Lung (tissue), 12 donors: ENCODE measurements around the gene ELOVL5. TPM values are rescaled to one million over a fixed set of nuclear protein-coding genes. Genes with fewer than 3 reads are reported as not detected.
"Not testable (repeated sequence)": the region's sequence is repeated elsewhere in the genome, so short reads cannot be mapped to it uniquely, and the experiment has no call there.

Experiments
- ATAC-seq: fragments of 200-7000 bp; cut with Tn5 transposase; one replicate; pipeline ENCODE4 v1.9.1; 2020; ENCODE audit warnings: moderate number of reproducible peaks; ENCODE audit not compliant: insufficient read depth, low FRiP score
- DNase-seq, 3 donors: peaks; one replicate each; pipeline ENCODE4 v3.0.0-alpha.2; 2013 to 2017
- H3K27ac ChIP-seq, 2 donors: one replicate each; pipeline ENCODE4 v1.5.1; 2013; ENCODE audit warnings: mild to moderate bottlenecking in 2 of 2, moderate library complexity in 2 of 2, control low read depth in 1 of 2, inconsistent platforms in 1 of 2, low read depth in 1 of 2, low read length in 1 of 2
- H3K27me3 ChIP-seq, 3 donors: one replicate each; pipeline ENCODE4 v1.5.1; 2013; ENCODE audit warnings: low read length in 2 of 3; ENCODE audit not compliant: control insufficient read depth in 3 of 3, insufficient read depth in 3 of 3
- H3K36me3 ChIP-seq, 4 donors: one replicate each; pipeline ENCODE4 v1.5.1; 2013; ENCODE audit warnings: low read length in 4 of 4, mild to moderate bottlenecking in 1 of 4, moderate library complexity in 1 of 4; ENCODE audit not compliant: control insufficient read depth in 4 of 4, insufficient read depth in 4 of 4
- H3K4me1 ChIP-seq, 5 donors: one replicate each; pipeline ENCODE4 v1.5.1; 2013; ENCODE audit warnings: low read length in 5 of 5, mild to moderate bottlenecking in 2 of 5, moderate library complexity in 1 of 5; ENCODE audit not compliant: control insufficient read depth in 5 of 5, insufficient read depth in 5 of 5
- H3K4me3 ChIP-seq: one replicate; pipeline ENCODE4 v1.5.1; 2013; ENCODE audit warnings: mild to moderate bottlenecking, control low read depth, moderate library complexity
- H3K9ac ChIP-seq, 2 donors: one replicate each; pipeline ENCODE4 v1.5.1; 2013; ENCODE audit warnings: low read length in 2 of 2, control low read depth in 1 of 2; ENCODE audit not compliant: insufficient read depth in 1 of 2
- H3K9me3 ChIP-seq, 4 donors: one replicate each; pipeline ENCODE4 v1.5.1; 2013; ENCODE audit warnings: low read length in 3 of 4, mild to moderate bottlenecking in 1 of 4, moderate library complexity in 1 of 4; ENCODE audit not compliant: control insufficient read depth in 4 of 4, insufficient read depth in 3 of 4
- CTCF ChIP-seq: IDR thresholded peaks from 2 replicates; pipeline ENCODE4 v1.5.1; 2012; ENCODE audit warnings: mild to moderate bottlenecking; ENCODE audit errors: control extremely low read depth, extremely low read depth
- WGBS, 2 donors: extraction: QIAGEN DNeasy Blood & Tissue Kit; methylation state at CpG; one replicate each; pipeline ENCODE4 v1.1.7; 2013; 5-methylcytosine and 5-hydroxymethylcytosine counted together
- polyA plus RNA-seq, 2 donors: library from polyadenylated mRNA; stranded (reverse); fragments of 200-250 nt; gene quantifications; one replicate each; pipeline ENCODE4 v1.2.1, GENCODE V29; 2013
- total RNA-seq, 2 donors: library from RNA; depleted of rRNA in 1 of 2; stranded (reverse); fragments of >200 nt in 1 of 2; gene quantifications; one replicate each; pipeline ENCODE4 v1.2.1, GENCODE V29; 2014 to 2021
- donor health status: control.
- donor health status: control.
- donor health status: Bipolar disorder and iron deficiency.
- donor health status: healthy.
- donor health status: DM: yes; HTN: yes; CAD: no.

Gene ELOVL5
- total and polyA plus RNA-seq, 4 donors, result 37.7 to 95.6 (median 89.9) TPM

- no peak overlapping the region for H3K4me3 ChIP-seq
- H3K36me3 ChIP-seq, result peaks cover 0 to 1% (median 0%) of the 10 kb centered on the region in 4 donors
- H3K27ac ChIP-seq, result no peak overlapping the region
- H3K9ac ChIP-seq, result no peak overlapping the region
- DNase-seq, result no peak
- TF ChIP-seq CTCF, result no peak
- WGBS, 2 donors, result 48 to 63% methylated on average over 4 of the region's 4 CpGs
- no peak for ATAC-seq
- H3K27me3 ChIP-seq, result no peaks in the 10 kb centered on the region
- H3K9me3 ChIP-seq, result no peaks in the 10 kb centered on the region
- H3K4me1 ChIP-seq, result peaks cover 6 to 40% (median 7%) of the 10 kb centered on the region in 5 donors
Measured at GRCh38 chr6:53309901-53310300, 38.8 kb downstream of the ELOVL5 start.

GRCh38 chr6:53309059-53309900 is 39.5 kb downstream of the ELOVL5 start:
- peaks cover 6 to 37% (median 7%) of the 10 kb centered on the region in 5 donors for H3K4me1 ChIP-seq
- 38 to 60% methylated on average over 7 of the region's 7 CpGs for WGBS, 2 donors
- no peaks in the 10 kb centered on the region for H3K27me3 ChIP-seq
- DNase-seq, result peak in 2 of 3 donors; percentile 44 to 57
- no peak for ATAC-seq
- H3K4me3 ChIP-seq, result no peak overlapping the region
- peak overlapping the region in 1 of 2 donors; percentile 41 for H3K27ac ChIP-seq
- no peaks in the 10 kb centered on the region for H3K9me3 ChIP-seq
- no peak for TF ChIP-seq CTCF
- H3K36me3 ChIP-seq, result peaks cover 0 to 1% (median 0%) of the 10 kb centered on the region in 4 donors
- H3K9ac ChIP-seq, result no peak overlapping the region

- DNase-seq (no peak), ATAC-seq (no peak)
- no peaks in the 10 kb centered on the region for H3K9me3 ChIP-seq
- no peak for TF ChIP-seq CTCF
- H3K9ac ChIP-seq, result no peak overlapping the region
- H3K4me3 ChIP-seq, result no peak overlapping the region
- no peaks in the 10 kb centered on the region for H3K36me3 ChIP-seq
- H3K4me1 ChIP-seq, result peaks cover 9 to 47% (median 18%) of the 10 kb centered on the region in 5 donors
- WGBS, 2 donors, result 91 to 100% methylated on average over 1 of the region's 1 CpG
- H3K27me3 ChIP-seq, result no peaks in the 10 kb centered on the region
- no peak overlapping the region for H3K27ac ChIP-seq
Measured at GRCh38 chr6:53306819-53307347, 41.9 kb downstream of the ELOVL5 start.

GRCh38 chr6:53306217-53306616 is 42.5 kb downstream of the ELOVL5 start:
- not testable (repeated sequence) for H3K27me3 ChIP-seq, H3K9me3 ChIP-seq, ATAC-seq, H3K4me3 ChIP-seq, H3K9ac ChIP-seq, H3K27ac ChIP-seq, H3K36me3 ChIP-seq, DNase-seq
- WGBS, 2 donors, result 90 to 93% methylated on average over 1 of the region's 1 CpG
- peaks cover 10 to 52% (median 20%) of the 10 kb centered on the region in 5 donors for H3K4me1 ChIP-seq

GRCh38 chr6:53305506-53306005 is 43.2 kb downstream of the ELOVL5 start:
- not testable (repeated sequence) for ATAC-seq, H3K4me3 ChIP-seq, H3K36me3 ChIP-seq, H3K9me3 ChIP-seq, H3K27me3 ChIP-seq, H3K27ac ChIP-seq, H3K9ac ChIP-seq, DNase-seq
- peaks cover 12 to 54% (median 20%) of the 10 kb centered on the region in 5 donors for H3K4me1 ChIP-seq
- WGBS, 2 donors, result 96 to 98% methylated on average over 15 to 37 of the region's 37 CpGs

- peaks cover 13 to 56% (median 20%) of the 10 kb centered on the region in 5 donors for H3K4me1 ChIP-seq
Measured at GRCh38 chr6:53304953-53305352, 43.8 kb downstream of the ELOVL5 start.

More at GRCh38 chr6:53304953-53305352, 43.8 kb downstream of the ELOVL5 start:
- not testable (repeated sequence) for H3K27ac ChIP-seq, ATAC-seq, H3K36me3 ChIP-seq, DNase-seq, H3K27me3 ChIP-seq, H3K4me3 ChIP-seq, H3K9ac ChIP-seq, H3K9me3 ChIP-seq
- WGBS, 2 donors, result 90 to 91% methylated on average over 17 to 20 of the region's 32 CpGs
